Measurements from ENCODE around the gene KIF26B. TPM values are rescaled to one million over a fixed set of nuclear protein-coding genes. Genes with fewer than 3 reads are reported as not detected.
A peak's percentile ranks its signal among the peaks of the same experiment; 100 is the strongest.
"Not testable (repeated sequence)": the region's sequence is repeated elsewhere in the genome, so short reads cannot be mapped to it uniquely, and the experiment has no call there.

The KIF26B gene
- total RNA-seq, 1 experiment from 2014 or later: 2.3 TPM

DNA sequence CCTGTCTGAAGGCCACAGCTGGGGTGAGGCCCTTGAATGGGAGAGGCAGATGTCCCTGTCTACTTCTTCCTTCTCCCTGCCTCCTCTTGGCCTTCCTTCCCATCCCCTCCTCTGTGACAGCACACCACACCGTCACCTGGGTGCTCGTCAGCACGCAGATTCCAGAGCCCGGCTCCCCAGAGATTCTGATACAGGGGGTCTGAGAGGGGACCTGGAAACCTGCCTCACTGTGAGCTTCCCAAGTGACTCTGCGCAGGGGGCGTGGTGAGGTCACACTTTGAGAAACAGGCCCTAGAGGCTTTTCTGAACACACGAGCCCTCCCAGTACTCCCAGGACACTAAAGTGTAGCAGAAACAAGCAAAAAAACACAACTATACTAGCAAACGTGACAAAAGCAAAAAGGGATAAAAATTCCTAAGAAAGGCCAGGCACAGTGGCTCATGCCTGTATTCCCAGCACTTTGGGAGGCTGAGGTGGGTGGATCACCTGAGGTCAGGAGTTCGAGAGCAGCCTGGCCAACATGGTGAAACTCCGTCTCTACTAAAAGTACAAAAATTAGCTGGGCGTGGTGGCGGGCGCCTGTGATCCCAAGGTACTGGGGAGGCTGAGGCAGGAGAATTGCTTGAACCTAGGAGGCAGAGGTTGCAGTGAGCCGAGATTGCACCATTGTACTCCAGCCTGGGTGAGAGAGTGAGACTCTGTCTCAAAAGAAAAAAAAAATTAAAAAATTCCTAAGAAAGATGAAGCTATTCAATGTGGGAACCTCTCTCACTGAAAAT, 201.3 kb downstream of the KIF26B start:
- H3K36me3 ChIP-seq (ENCODE audit: insufficient read depth, low read length); H3K79me2 ChIP-seq (ENCODE audit: low read length); H2AFZ ChIP-seq (ENCODE audit: low read length); DNase-seq; H3K4me3 ChIP-seq (ENCODE audit: low read length); H4K20me1 ChIP-seq (ENCODE audit: insufficient read depth, low read depth, low read length); H3K4me1 ChIP-seq (ENCODE audit: low read length); H3K27me3 ChIP-seq (ENCODE audit: low read length); H3K9me3 ChIP-seq (ENCODE audit: low read length); H3K9ac ChIP-seq (ENCODE audit: low read length); H3K4me2 ChIP-seq (ENCODE audit: low read depth, low read length, poor library complexity, severe bottlenecking); H3K9me2 ChIP-seq (replicated peaks; ENCODE audit: insufficient read depth, low read length); H3K27ac ChIP-seq (ENCODE audit: low read length): not testable (repeated sequence)

DNA sequence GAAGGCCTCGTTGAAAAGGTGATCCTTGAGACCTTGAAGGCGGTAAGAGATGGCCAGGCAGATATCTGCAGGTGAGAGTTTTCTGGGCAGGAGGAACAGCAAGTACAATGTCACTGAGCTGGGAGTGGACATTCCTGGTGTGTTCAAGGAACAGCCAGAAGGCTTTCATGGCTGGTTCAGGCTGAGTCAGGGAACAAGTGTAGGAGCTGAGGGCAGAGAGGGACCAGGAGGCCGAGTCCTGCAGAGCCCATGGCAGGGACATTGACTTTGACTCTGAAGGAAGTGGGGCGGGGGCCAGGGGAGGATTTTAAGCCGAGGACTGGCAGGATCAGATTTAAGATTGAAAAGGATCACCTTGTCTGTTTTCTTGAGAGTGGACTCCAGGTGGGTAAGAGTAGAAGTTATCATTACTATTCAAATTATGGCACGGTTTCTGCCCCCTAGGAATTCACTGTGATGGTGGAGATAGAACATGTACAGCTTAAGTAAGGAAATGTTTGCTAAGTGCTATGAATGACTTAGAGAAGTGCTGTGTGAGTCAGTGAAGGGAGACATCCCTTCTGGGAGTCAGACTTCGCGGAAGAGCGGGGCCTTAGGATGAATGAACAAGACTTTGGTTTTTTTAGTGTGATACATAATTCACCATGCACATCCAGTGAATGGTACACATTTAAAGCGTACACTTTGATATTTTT, 202.3 kb downstream of the KIF26B start:
- DNase-seq: no peak
- Histone ChIP-seq H4K20me1 (ENCODE audit: insufficient read depth, low read depth, low read length) (no peaks in the 10 kb centered on the region), H3K4me3 (ENCODE audit: low read length) (no peak overlapping the region), H3K27me3 (ENCODE audit: low read length) (no peaks in the 10 kb centered on the region), H3K9me3 (ENCODE audit: low read length) (no peaks in the 10 kb centered on the region), H3K79me2 (ENCODE audit: low read length) (no peaks in the 10 kb centered on the region), H2AFZ (ENCODE audit: low read length) (no peak overlapping the region), H3K4me2 (ENCODE audit: low read depth, low read length, poor library complexity, severe bottlenecking) (no peak overlapping the region), H3K9ac (ENCODE audit: low read length) (no peak overlapping the region), H3K36me3 (ENCODE audit: insufficient read depth, low read length) (no peaks in the 10 kb centered on the region), H3K4me1 (ENCODE audit: low read length) (no peaks in the 10 kb centered on the region), H3K27ac (ENCODE audit: low read length) (no peak overlapping the region), H3K9me2 (replicated peaks; ENCODE audit: insufficient read depth, low read length) (no peaks in the 10 kb centered on the region)

DNA sequence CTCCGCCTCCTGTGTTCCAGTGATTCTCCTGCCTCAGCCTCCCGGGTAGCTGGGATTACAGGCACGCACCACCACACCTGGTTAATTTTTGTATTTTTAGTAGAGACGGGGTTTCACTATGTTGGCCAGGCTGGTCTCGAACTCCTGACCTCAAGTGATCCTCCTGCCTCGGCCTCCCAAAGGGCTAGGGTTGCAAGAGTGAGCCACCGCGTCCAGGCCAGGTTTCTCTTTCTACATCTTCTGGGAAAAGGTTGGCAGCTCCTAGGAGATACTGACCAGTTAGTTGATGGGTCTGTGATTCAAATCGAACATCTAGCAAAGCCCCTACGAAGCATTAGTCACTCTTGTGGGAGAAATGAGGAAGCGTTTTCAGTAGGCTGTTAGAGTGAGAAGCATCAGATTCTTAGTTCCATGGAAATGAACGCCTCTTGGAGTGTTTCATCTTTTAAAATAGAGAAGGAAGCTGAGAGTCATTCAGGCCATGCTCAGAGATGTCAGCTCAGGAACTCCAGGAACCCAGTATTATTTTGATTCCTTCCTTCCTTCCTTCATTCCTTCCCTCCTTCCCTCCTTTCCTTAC, 204.4 kb downstream of the KIF26B start:
- H3K36me3 ChIP-seq (ENCODE audit: insufficient read depth, low read length); H3K9me2 ChIP-seq (replicated peaks; ENCODE audit: insufficient read depth, low read length); H3K9me3 ChIP-seq (ENCODE audit: low read length); H3K27ac ChIP-seq (ENCODE audit: low read length); H3K27me3 ChIP-seq (ENCODE audit: low read length); H3K4me1 ChIP-seq (ENCODE audit: low read length); H2AFZ ChIP-seq (ENCODE audit: low read length); DNase-seq; H4K20me1 ChIP-seq (ENCODE audit: insufficient read depth, low read depth, low read length); H3K4me2 ChIP-seq (ENCODE audit: low read depth, low read length, poor library complexity, severe bottlenecking); H3K4me3 ChIP-seq (ENCODE audit: low read length); H3K79me2 ChIP-seq (ENCODE audit: low read length); H3K9ac ChIP-seq (ENCODE audit: low read length): not testable (repeated sequence)

DNA sequence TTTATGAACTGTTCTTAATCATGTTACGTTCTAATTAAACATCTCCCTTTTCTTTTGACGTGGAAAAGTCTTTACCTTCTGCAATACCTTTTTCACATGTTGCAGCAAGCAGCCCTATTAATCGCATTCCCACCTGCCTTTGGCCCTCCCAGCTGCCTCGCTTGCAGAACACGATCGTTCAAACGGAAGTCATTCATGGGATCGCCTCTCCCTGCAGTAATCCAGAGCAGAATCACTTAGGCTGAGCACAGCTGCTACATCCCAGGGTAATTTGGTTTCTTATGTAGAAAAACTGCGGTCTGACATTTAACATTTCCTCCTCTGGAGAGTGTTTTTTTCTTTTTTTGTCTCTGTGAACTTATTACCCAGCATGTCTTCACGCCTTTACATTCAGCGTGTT, 206.3 kb downstream of the KIF26B start:
- Histone ChIP-seq H3K4me2 (ENCODE audit: low read depth, low read length, poor library complexity, severe bottlenecking) (no peak overlapping the region), H3K4me1 (ENCODE audit: low read length) (no peaks in the 10 kb centered on the region), H3K9ac (ENCODE audit: low read length) (no peak overlapping the region), H3K79me2 (ENCODE audit: low read length) (no peaks in the 10 kb centered on the region), H3K4me3 (ENCODE audit: low read length) (no peak overlapping the region), H3K27ac (ENCODE audit: low read length) (no peak overlapping the region), H4K20me1 (ENCODE audit: insufficient read depth, low read depth, low read length) (no peaks in the 10 kb centered on the region), H3K9me3 (ENCODE audit: low read length) (no peaks in the 10 kb centered on the region), H3K9me2 (replicated peaks; ENCODE audit: insufficient read depth, low read length) (no peaks in the 10 kb centered on the region), H3K27me3 (ENCODE audit: low read length) (no peaks in the 10 kb centered on the region), H3K36me3 (ENCODE audit: insufficient read depth, low read length) (no peaks in the 10 kb centered on the region), H2AFZ (ENCODE audit: low read length) (no peak overlapping the region)
- no peak for DNase-seq

DNA sequence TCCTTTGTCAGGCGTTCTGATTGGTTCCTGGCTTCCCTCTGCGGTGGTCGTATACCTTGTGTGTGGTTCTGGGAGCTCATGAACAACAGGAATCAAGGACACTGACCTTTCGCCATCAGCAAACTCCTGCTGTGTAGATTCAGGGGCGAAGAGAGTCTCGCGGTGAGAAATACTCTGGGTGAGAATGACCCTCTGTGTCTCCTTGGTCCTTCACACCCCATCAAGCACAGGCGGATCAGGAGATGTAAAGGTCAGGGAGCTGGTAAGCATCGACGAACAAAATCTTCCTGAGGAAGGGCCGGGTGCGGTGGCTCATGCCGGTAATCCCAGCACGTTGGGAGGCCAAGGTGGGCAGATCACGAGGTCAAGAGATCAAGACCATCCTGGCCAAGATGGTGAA, 207.2 kb downstream of the KIF26B start:
- Histone ChIP-seq H3K9ac (ENCODE audit: low read length) (no peak overlapping the region), H3K79me2 (ENCODE audit: low read length) (no peaks in the 10 kb centered on the region), H2AFZ (ENCODE audit: low read length) (no peak overlapping the region), H3K4me3 (ENCODE audit: low read length) (no peak overlapping the region), H3K9me2 (replicated peaks; ENCODE audit: insufficient read depth, low read length) (no peaks in the 10 kb centered on the region), H4K20me1 (ENCODE audit: insufficient read depth, low read depth, low read length) (no peaks in the 10 kb centered on the region), H3K27me3 (ENCODE audit: low read length) (no peaks in the 10 kb centered on the region), H3K9me3 (ENCODE audit: low read length) (no peaks in the 10 kb centered on the region), H3K4me2 (ENCODE audit: low read depth, low read length, poor library complexity, severe bottlenecking) (no peak overlapping the region), H3K27ac (ENCODE audit: low read length) (no peak overlapping the region), H3K36me3 (ENCODE audit: insufficient read depth, low read length) (no peaks in the 10 kb centered on the region), H3K4me1 (ENCODE audit: low read length) (no peaks in the 10 kb centered on the region)
- no peak for DNase-seq

DNA sequence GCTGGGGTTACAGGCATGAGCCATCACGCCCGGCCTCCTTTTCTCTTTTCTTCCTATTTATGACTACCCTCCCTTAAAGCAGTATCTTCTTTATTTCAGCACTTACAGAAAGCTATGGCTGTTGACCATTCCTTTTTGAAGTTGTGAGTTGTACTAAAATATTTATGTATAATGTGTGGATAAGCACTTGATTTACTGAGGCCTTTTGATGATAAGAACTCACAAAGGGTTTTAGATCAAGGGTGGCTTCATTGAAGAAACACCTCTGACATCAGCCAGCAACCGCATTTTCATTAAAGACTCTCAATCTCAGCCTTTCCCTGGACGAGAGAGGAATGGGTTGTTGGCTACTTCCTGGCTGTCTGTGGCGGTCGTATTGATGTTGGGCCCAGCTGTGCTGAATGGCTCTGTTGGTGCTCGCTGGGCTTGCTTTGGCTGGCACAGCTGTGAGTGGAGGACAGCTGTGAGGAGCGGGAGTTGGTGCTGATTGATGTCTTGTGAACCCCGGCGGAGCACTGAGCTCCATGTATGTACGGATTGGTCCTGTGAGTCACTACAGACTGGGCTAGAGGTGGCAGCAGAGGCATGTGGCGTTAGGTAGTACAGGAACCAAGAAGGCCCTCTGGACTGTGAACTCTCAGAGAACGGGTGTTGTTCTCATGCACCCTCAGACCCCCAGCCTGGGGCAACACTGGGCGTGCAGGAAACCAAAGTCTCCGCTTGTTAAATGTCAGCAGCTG, 208.8 kb downstream of the KIF26B start:
- no peaks in the 10 kb centered on the region for H3K9me3 ChIP-seq (ENCODE audit: low read length)

DNA sequence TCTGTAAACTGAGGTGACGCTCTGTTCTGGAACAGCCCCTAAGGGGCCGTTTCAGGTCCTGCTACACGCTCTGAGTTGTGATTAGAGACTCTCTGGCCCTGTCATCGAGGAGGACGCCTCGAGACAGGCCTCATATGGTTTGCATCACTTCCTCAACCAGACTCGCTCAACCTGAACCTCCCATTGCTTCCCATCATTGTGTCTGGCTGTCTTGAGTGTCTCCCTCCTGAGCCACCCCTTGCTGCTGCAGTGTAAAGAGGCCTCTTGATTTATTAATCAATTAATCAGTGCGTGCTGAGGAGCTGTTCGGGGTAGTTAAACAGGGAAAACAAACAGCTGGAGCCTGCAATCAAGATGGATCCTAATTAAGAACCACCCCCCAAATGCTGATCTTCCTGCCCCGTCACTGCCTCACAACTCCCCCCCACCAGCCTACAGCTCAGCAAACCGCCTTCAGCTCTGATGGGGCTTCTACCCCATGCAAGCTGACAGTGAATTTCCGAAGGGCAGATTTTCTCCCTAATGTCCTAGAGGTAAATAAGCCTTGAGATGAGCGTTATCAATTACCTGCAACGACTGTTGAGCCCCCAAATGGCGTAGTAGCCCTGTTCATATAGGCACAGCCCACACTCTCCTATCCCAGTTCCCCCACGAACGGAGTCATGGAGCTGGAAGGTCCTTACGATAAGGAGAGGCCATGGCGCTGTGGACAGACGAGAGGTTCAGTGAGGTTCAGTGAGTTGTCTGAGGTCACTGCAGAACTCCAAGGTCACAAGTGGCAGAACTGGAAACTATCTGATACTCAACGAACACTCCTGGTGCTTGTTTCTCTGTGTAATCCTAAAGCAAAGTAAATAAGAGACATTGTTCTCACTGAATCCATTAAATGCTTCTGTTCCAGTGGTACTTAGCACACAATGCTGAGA, 210.6 kb downstream of the KIF26B start:
- no peak overlapping the region for H3K9ac ChIP-seq (ENCODE audit: low read length)
- no peak overlapping the region for H3K27ac ChIP-seq (ENCODE audit: low read length)
- H3K4me1 ChIP-seq (ENCODE audit: low read length): no peaks in the 10 kb centered on the region
- peak; percentile 51 for DNase-seq
- no peaks in the 10 kb centered on the region for H3K79me2 ChIP-seq (ENCODE audit: low read length)
- H3K27me3 ChIP-seq (ENCODE audit: low read length): no peaks in the 10 kb centered on the region
- H3K4me2 ChIP-seq (ENCODE audit: low read depth, low read length, poor library complexity, severe bottlenecking): no peak overlapping the region
- H3K9me2 ChIP-seq (replicated peaks; ENCODE audit: insufficient read depth, low read length): no peaks in the 10 kb centered on the region
- no peaks in the 10 kb centered on the region for H3K36me3 ChIP-seq (ENCODE audit: insufficient read depth, low read length)
- H4K20me1 ChIP-seq (ENCODE audit: insufficient read depth, low read depth, low read length): no peaks in the 10 kb centered on the region
- H3K4me3 ChIP-seq (ENCODE audit: low read length): no peak overlapping the region
- H2AFZ ChIP-seq (ENCODE audit: low read length): no peak overlapping the region
- no peaks in the 10 kb centered on the region for H3K9me3 ChIP-seq (ENCODE audit: low read length)

More for the DNA sequence above, 208.8 kb downstream of the KIF26B start:
- Histone ChIP-seq H3K36me3 (ENCODE audit: insufficient read depth, low read length) (no peaks in the 10 kb centered on the region), H3K4me3 (ENCODE audit: low read length) (no peak overlapping the region), H3K4me1 (ENCODE audit: low read length) (no peaks in the 10 kb centered on the region), H3K79me2 (ENCODE audit: low read length) (no peaks in the 10 kb centered on the region), H3K4me2 (ENCODE audit: low read depth, low read length, poor library complexity, severe bottlenecking) (no peak overlapping the region), H3K9me2 (replicated peaks; ENCODE audit: insufficient read depth, low read length) (no peaks in the 10 kb centered on the region), H3K27ac (ENCODE audit: low read length) (no peak overlapping the region), H4K20me1 (ENCODE audit: insufficient read depth, low read depth, low read length) (no peaks in the 10 kb centered on the region), H3K9ac (ENCODE audit: low read length) (no peak overlapping the region), H3K27me3 (ENCODE audit: low read length) (no peaks in the 10 kb centered on the region), H2AFZ (ENCODE audit: low read length) (no peak overlapping the region)
- no peak for DNase-seq
